Neural cell (in vitro differentiated cells): Measurements from ENCODE around the gene MYLK. TPM values are rescaled to one million over a fixed set of nuclear protein-coding genes. Genes with fewer than 3 reads are reported as not detected.

Source experiments
- H2AFZ ChIP-seq: fragments of 200-600, 300-800 bp; sonication (generic), shearing (Covaris generic); 2 replicates; pipeline ENCODE4 v1.6.0; 2014; ENCODE audit warnings: low read depth, mild to moderate bottlenecking, antibody characterized with exemption, low read length, moderate library complexity
- H3F3A ChIP-seq: fragments of 200-600 bp; shearing (Covaris generic); 2 replicates; pipeline ENCODE4 v1.6.1; 2016; ENCODE audit warnings: mild to moderate bottlenecking, moderate library complexity, mixed read lengths, antibody characterized with exemption, low read length; ENCODE audit not compliant: insufficient read depth, poor library complexity, severe bottlenecking
- H3K27ac ChIP-seq: fragments of 200-600, 300-800 bp; sonication (generic), shearing (Covaris generic); 2 replicates; pipeline ENCODE4 v1.5.1; 2014; ENCODE audit warnings: mild to moderate bottlenecking, low read length, moderate library complexity
- H3K27me3 ChIP-seq: fragments of 300-800, 200-600 bp; sonication (generic), shearing (Covaris generic); 2 replicates; pipeline ENCODE4 v1.6.0; 2014; ENCODE audit warnings: mild to moderate bottlenecking, low read depth, low read length, moderate library complexity; ENCODE audit not compliant: insufficient read depth
- H3K36me3 ChIP-seq: fragments of 300-800, 200-600 bp; sonication (generic), shearing (Covaris generic); 2 replicates; pipeline ENCODE4 v1.5.1; 2014; ENCODE audit warnings: mild to moderate bottlenecking, antibody characterized with exemption, low read length, moderate library complexity; ENCODE audit not compliant: insufficient read depth
- H3K4me2 ChIP-seq: fragments of 300-800, 200-600 bp; sonication (generic), shearing (Covaris generic); 2 replicates; pipeline ENCODE4 v1.6.0; 2014; ENCODE audit warnings: mild to moderate bottlenecking, low read length
- H3K4me3 ChIP-seq: fragments of 300-800, 200-600 bp; sonication (generic), shearing (Covaris generic); 2 replicates; pipeline ENCODE4 v1.5.1; 2014; ENCODE audit warnings: mild to moderate bottlenecking, low read length, moderate library complexity
- H3K79me2 ChIP-seq: fragments of 200-600 bp; shearing (Covaris generic); replicated peaks from 2 replicates; pipeline ENCODE4 v1.6.0; 2014; ENCODE audit warnings: mild to moderate bottlenecking, low read length, moderate library complexity; ENCODE audit not compliant: insufficient read depth
- H3K9ac ChIP-seq: fragments of 300-800, 200-600 bp; sonication (generic), shearing (Covaris generic); 2 replicates; pipeline ENCODE4 v1.6.1; 2016; ENCODE audit warnings: mild to moderate bottlenecking, low read length, mixed read lengths
- H3K9me2 ChIP-seq: fragments of 200-600 bp; shearing (Covaris generic); 2 replicates; pipeline ENCODE4 v1.6.1; 2016; ENCODE audit warnings: mild to moderate bottlenecking, low read length, mixed read lengths; ENCODE audit not compliant: insufficient read depth
- H3K9me3 ChIP-seq: fragments of 200-600, 300-800 bp; sonication (generic), shearing (Covaris generic); 2 replicates; pipeline ENCODE4 v1.6.1; 2016; ENCODE audit warnings: mild to moderate bottlenecking, mixed run types, low read length, moderate library complexity, mixed read lengths
- H4K20me1 ChIP-seq: fragments of 200-600 bp; shearing (Covaris generic); 2 replicates; pipeline ENCODE4 v1.6.1; 2016; ENCODE audit warnings: mild to moderate bottlenecking, mixed run types; ENCODE audit not compliant: insufficient read depth
- EP300 ChIP-seq: fragments of 450-650 bp; conservative IDR thresholded peaks from 2 replicates; pipeline ENCODE4 v1.6.1; 2014; ENCODE audit warnings: antibody characterized with exemption, mild to moderate bottlenecking, moderate library complexity; ENCODE audit not compliant: poor library complexity, severe bottlenecking
- EZH2 ChIP-seq: fragments of 200-600, 300-800 bp; shearing (Covaris generic), sonication (generic); IDR thresholded peaks from 2 replicates; pipeline ENCODE4 v1.6.1; 2014; ENCODE audit warnings: antibody characterized with exemption, low read length, borderline replicate concordance, mild to moderate bottlenecking; ENCODE audit not compliant: insufficient read depth, poor library complexity, severe bottlenecking
- MXI1 ChIP-seq: fragments of 450-650 bp; conservative IDR thresholded peaks from 2 replicates; pipeline ENCODE4 v1.6.1; 2014; ENCODE audit warnings: antibody characterized with exemption, mild to moderate bottlenecking; ENCODE audit not compliant: poor library complexity, severe bottlenecking
- POLR2AphosphoS5 ChIP-seq: IDR thresholded peaks from 2 replicates; pipeline ENCODE4 v1.6.1; 2012
- RAD21 ChIP-seq: fragments of 450-650 bp; conservative IDR thresholded peaks from 2 replicates; pipeline ENCODE4 v1.6.1; 2014; ENCODE audit warnings: antibody characterized with exemption, mild to moderate bottlenecking, moderate library complexity
- SMC3 ChIP-seq: fragments of 450-650 bp; conservative IDR thresholded peaks from 2 replicates; pipeline ENCODE4 v1.6.1; 2014; ENCODE audit warnings: antibody characterized with exemption, mild to moderate bottlenecking, moderate library complexity; ENCODE audit not compliant: poor library complexity
- TAF1 ChIP-seq: IDR thresholded peaks from 2 replicates; pipeline ENCODE4 v1.6.1; 2012; ENCODE audit warnings: low read depth
- polyA plus RNA-seq: library from polyadenylated mRNA; depleted of rRNA; stranded (reverse); fragments of >200 nt; gene quantifications from 2 replicates; pipeline ENCODE4 v1.2.3, GENCODE V29; 2014
- TF ChIP-seq, protein P1 (sequence below): IDR thresholded peaks from 2 replicates; pipeline ENCODE4 v1.6.1; 2012; ENCODE audit warnings: borderline replicate concordance
- TF ChIP-seq, protein P2 (sequence below): fragments of 450-650 bp; IDR thresholded peaks from 2 replicates; pipeline ENCODE4 v1.5.1; 2014; ENCODE audit warnings: antibody characterized with exemption, mild to moderate bottlenecking, moderate library complexity; ENCODE audit not compliant: poor library complexity, severe bottlenecking

The MYLK gene
- polyA plus RNA-seq, 1 donor from 2014 or later = 0.43 TPM

DNA sequence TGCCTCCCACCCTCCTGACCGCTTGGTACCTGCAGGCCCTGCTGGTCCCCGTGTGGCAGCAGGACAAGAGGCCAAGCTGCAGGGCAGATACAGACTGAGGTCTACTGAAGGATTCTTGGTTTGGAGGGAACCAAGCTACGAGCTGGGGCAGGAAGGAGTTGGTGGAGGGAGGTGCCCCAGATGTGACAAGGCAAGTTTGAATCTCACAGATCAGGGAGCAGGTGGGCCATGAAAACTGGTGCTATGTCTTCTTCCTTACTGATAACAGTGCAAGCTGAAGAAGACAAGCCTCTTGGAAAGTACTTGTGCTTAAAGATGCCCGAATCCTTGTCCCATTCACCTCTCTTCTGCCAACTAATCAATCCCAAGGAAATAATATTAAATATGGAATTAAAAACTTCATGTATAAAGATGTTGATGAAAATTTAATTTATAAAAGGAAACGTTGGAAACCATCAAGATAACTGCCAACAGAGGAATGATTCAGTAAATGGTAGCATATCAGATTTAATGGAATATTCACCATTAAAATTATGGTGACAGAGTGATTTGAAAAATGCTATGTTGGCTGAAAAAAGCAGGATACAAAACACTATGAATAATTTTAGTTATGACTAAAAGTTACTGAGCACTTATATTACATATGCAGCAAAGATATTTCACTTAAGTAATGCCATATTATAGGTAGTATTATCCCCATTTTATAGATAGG is 107.9 kb downstream of the MYLK start:
- no peak overlapping the region for H3K4me2 ChIP-seq
- H3K4me3 ChIP-seq = no peak overlapping the region
- H3K27me3 ChIP-seq = no peaks in the 10 kb centered on the region
- no peaks in the 10 kb centered on the region for H4K20me1 ChIP-seq
- no peak for TF ChIP-seq MXI1
- no peak for TF ChIP-seq EZH2
- no peak for TF ChIP-seq POLR2AphosphoS5
- TF ChIP-seq, protein P1, sequence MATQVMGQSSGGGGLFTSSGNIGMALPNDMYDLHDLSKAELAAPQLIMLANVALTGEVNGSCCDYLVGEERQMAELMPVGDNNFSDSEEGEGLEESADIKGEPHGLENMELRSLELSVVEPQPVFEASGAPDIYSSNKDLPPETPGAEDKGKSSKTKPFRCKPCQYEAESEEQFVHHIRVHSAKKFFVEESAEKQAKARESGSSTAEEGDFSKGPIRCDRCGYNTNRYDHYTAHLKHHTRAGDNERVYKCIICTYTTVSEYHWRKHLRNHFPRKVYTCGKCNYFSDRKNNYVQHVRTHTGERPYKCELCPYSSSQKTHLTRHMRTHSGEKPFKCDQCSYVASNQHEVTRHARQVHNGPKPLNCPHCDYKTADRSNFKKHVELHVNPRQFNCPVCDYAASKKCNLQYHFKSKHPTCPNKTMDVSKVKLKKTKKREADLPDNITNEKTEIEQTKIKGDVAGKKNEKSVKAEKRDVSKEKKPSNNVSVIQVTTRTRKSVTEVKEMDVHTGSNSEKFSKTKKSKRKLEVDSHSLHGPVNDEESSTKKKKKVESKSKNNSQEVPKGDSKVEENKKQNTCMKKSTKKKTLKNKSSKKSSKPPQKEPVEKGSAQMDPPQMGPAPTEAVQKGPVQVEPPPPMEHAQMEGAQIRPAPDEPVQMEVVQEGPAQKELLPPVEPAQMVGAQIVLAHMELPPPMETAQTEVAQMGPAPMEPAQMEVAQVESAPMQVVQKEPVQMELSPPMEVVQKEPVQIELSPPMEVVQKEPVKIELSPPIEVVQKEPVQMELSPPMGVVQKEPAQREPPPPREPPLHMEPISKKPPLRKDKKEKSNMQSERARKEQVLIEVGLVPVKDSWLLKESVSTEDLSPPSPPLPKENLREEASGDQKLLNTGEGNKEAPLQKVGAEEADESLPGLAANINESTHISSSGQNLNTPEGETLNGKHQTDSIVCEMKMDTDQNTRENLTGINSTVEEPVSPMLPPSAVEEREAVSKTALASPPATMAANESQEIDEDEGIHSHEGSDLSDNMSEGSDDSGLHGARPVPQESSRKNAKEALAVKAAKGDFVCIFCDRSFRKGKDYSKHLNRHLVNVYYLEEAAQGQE = no peak
- no peaks in the 10 kb centered on the region for H3K79me2 ChIP-seq
- H3K36me3 ChIP-seq = no peaks in the 10 kb centered on the region
- H3K9me3 ChIP-seq = no peaks in the 10 kb centered on the region
- H3K27ac ChIP-seq = no peak overlapping the region
- H2AFZ ChIP-seq = no peak overlapping the region
- H3F3A ChIP-seq = no peaks in the 10 kb centered on the region
- H3K9ac ChIP-seq = no peak overlapping the region
- no peaks in the 10 kb centered on the region for H3K9me2 ChIP-seq

DNA sequence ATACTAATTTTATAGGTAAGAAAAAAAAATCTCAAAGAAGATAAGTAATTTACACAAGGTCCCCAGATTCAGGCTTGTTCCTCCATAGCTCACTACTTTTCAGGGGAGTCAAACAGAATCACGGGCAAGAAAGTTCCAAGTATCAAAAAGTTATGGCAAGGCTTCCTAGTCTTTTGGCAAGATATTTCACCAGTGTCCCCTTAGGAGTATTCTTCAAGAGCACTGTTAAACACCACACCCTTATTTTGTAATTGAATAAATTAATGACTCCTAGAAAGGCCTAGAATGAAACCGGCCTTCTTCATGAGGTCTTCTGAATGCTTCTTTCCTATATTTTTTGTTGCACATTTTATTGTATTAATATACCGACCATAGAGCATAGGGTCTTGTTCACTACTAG is 109.7 kb downstream of the MYLK start:
- no peak overlapping the region for H3K27ac ChIP-seq
- no peaks in the 10 kb centered on the region for H3K79me2 ChIP-seq
- no peaks in the 10 kb centered on the region for H3K36me3 ChIP-seq
- TF ChIP-seq EP300 = no peak
- TF ChIP-seq, protein P1 = no peak
- TF ChIP-seq, protein P2, sequence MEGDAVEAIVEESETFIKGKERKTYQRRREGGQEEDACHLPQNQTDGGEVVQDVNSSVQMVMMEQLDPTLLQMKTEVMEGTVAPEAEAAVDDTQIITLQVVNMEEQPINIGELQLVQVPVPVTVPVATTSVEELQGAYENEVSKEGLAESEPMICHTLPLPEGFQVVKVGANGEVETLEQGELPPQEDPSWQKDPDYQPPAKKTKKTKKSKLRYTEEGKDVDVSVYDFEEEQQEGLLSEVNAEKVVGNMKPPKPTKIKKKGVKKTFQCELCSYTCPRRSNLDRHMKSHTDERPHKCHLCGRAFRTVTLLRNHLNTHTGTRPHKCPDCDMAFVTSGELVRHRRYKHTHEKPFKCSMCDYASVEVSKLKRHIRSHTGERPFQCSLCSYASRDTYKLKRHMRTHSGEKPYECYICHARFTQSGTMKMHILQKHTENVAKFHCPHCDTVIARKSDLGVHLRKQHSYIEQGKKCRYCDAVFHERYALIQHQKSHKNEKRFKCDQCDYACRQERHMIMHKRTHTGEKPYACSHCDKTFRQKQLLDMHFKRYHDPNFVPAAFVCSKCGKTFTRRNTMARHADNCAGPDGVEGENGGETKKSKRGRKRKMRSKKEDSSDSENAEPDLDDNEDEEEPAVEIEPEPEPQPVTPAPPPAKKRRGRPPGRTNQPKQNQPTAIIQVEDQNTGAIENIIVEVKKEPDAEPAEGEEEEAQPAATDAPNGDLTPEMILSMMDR = no peak
- no peak for TF ChIP-seq MXI1
- no peak for TF ChIP-seq EZH2
- TF ChIP-seq RAD21 = no peak
- no peak for TF ChIP-seq SMC3
- no peak for TF ChIP-seq POLR2AphosphoS5
- TF ChIP-seq TAF1 = no peak
- no peaks in the 10 kb centered on the region for H3F3A ChIP-seq
- no peaks in the 10 kb centered on the region for H3K9me3 ChIP-seq
- H3K27me3 ChIP-seq = no peaks in the 10 kb centered on the region
- no peak overlapping the region for H2AFZ ChIP-seq
- H4K20me1 ChIP-seq = no peaks in the 10 kb centered on the region
- no peak overlapping the region for H3K9ac ChIP-seq
- no peak overlapping the region for H3K4me3 ChIP-seq
- no peak overlapping the region for H3K4me2 ChIP-seq
- H3K9me2 ChIP-seq = no peaks in the 10 kb centered on the region
